GM19238 (cell line): ENCODE results near the gene CCRL2.
A peak's percentile ranks its signal among the peaks of the same experiment; 100 is the strongest.
"Not testable (repeated sequence)": the region's sequence is repeated elsewhere in the genome, so short reads cannot be mapped to it uniquely, and the experiment has no call there.

Experiments
- DNase-seq: peaks from one replicate; pipeline ENCODE4 v3.0.0; 2011; ENCODE audit warnings: low spot score; ENCODE audit not compliant: insufficient read length

The CCRL2 gene

GRCh38 chr3:46378426-46378942 lies 28.6 kb upstream of the CCRL2 start:
- peak; percentile 35 for DNase-seq

- no peak for DNase-seq
Measured at GRCh38 chr3:46380471-46381221, 26.4 kb upstream of the CCRL2 start.

- no peak for DNase-seq
Measured at GRCh38 chr3:46381625-46382024, 25.4 kb upstream of the CCRL2 start.

- no peak for DNase-seq
Measured at GRCh38 chr3:46383211-46383950, 23.7 kb upstream of the CCRL2 start.

- no peak for DNase-seq
Measured at GRCh38 chr3:46383951-46384330, 23.1 kb upstream of the CCRL2 start.

GRCh38 chr3:46386205-46386604 lies 20.9 kb upstream of the CCRL2 start:
- no peak for DNase-seq

GRCh38 chr3:46388847-46389246 lies 18.2 kb upstream of the CCRL2 start:
- DNase-seq: not testable (repeated sequence)

- DNase-seq: no peak
Measured at GRCh38 chr3:46389306-46389705, 17.8 kb upstream of the CCRL2 start.

GRCh38 chr3:46391526-46391925 lies 15.5 kb upstream of the CCRL2 start:
- not testable (repeated sequence) for DNase-seq

GRCh38 chr3:46393011-46393410 lies 14.0 kb upstream of the CCRL2 start:
- DNase-seq: no peak

- no peak for DNase-seq
Measured at GRCh38 chr3:46393554-46394434, 13.3 kb upstream of the CCRL2 start.

GRCh38 chr3:46395210-46395661 lies 11.8 kb upstream of the CCRL2 start:
- no peak for DNase-seq

GRCh38 chr3:46395766-46396530 lies 11.1 kb upstream of the CCRL2 start:
- no peak for DNase-seq

- no peak for DNase-seq
Measured at GRCh38 chr3:46397111-46397510, 9.9 kb upstream of the CCRL2 start.

GRCh38 chr3:46398186-46398955 lies 8.7 kb upstream of the CCRL2 start:
- no peak for DNase-seq

GRCh38 chr3:46399098-46399497 lies 8.0 kb upstream of the CCRL2 start:
- no peak for DNase-seq

GRCh38 chr3:46399557-46399956 lies 7.5 kb upstream of the CCRL2 start:
- no peak for DNase-seq

- DNase-seq: no peak
Measured at GRCh38 chr3:46400000-46400734, 6.9 kb upstream of the CCRL2 start.

GRCh38 chr3:46400846-46401245 lies 6.2 kb upstream of the CCRL2 start:
- no peak for DNase-seq
